Lower lobe of right lung (tissue), 2 donors: Measurements from ENCODE around the gene NUP210. TPM values are rescaled to one million over a fixed set of nuclear protein-coding genes. Genes with fewer than 3 reads are reported as not detected.

Experiments
- ATAC-seq, 2 donors: fragments of 200-7000 bp; cut with Tn5 transposase; one replicate each; pipeline ENCODE4 v1.9.1; 2020 to 2022; ENCODE audit warnings: mild to moderate bottlenecking in 2 of 2, moderate library complexity in 2 of 2
- DNase-seq: peaks from one replicate; pipeline ENCODE4 v3.0.0-alpha.2; 2020
- H3K27ac ChIP-seq: fragments of 200-600 bp; one replicate; pipeline ENCODE4 v1.8.0; 2022
- H3K27me3 ChIP-seq: fragments of 200-600 bp; one replicate; pipeline ENCODE4 v1.8.0; 2022; ENCODE audit warnings: low read depth
- H3K36me3 ChIP-seq: fragments of 200-600 bp; one replicate; pipeline ENCODE4 v1.8.0; 2022; ENCODE audit warnings: mild to moderate bottlenecking
- H3K4me1 ChIP-seq: fragments of 200-600 bp; one replicate; pipeline ENCODE4 v1.8.0; 2022
- H3K4me3 ChIP-seq: fragments of 200-600 bp; one replicate; pipeline ENCODE4 v1.8.0; 2022; ENCODE audit warnings: mild to moderate bottlenecking
- H3K9me3 ChIP-seq: fragments of 200-600 bp; one replicate; pipeline ENCODE4 v1.8.0; 2022
- intact Hi-C: fragments of 100-400 bp; cut with DNase I; formaldehyde crosslinking; loops from one replicate; pipeline ENCODE4 v1.11.0; 2022
- total RNA-seq: library from RNA; stranded (reverse); fragmentation: NEBNext Ultra II Directional; extraction: Animal tissue kit (Norgen Biotek cat#: 25700); gene quantifications from one replicate; pipeline ENCODE4 v1.2.1, GENCODE V29; 2021
- TF ChIP-seq, protein P1 (sequence below): fragments of 200-600 bp; IDR thresholded peaks from one replicate; pipeline ENCODE4 v1.8.0; 2022; ENCODE audit warnings: antibody characterized with exemption, mild to moderate bottlenecking
- donor health status: DM: no; HTN: yes; CAD: no; lungs with severe emphysema.

NUP210 gene
- total RNA-seq, 1 donor from 2014 or later, result 22.2 TPM

DNA sequence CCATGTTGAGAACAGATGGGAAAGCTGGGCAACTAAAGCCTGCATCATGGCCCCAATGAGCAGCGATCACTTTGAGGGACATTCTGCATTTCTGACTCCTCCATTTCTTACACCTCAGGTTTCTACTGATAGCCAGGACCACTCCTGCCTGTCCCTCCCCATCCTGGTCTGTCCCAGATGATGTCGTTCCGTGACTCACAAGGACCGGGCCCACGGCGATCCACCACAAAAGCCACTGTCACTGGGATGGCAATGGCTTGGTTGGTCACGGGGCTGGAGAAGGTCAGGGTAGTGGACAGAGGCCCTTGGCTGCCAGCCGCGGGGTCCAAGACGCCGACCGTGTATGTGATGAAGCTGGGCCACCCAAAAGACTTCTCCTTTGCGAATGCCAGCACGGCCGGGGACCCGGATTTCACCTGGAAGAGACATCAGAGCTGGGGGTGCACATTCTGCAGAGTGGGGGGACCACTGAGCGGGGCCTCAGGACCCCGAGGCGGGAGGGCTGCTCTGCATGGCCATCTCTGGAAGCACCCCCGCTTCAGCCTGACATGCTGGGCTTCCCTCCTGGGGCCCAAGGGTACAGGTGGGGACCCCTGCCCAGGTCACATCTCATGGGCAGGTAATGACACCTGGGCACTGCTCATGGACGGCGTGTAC, 100.4 kb downstream of the NUP210 start:
- Histone ChIP-seq H3K4me1 (no peaks in the 10 kb centered on the region), H3K27ac (no peak overlapping the region), H3K27me3 (no peaks in the 10 kb centered on the region), H3K9me3 (no peaks in the 10 kb centered on the region), H3K36me3 (peaks cover 77% of the 10 kb centered on the region), H3K4me3 (no peak overlapping the region)
- ATAC-seq (no peak), DNase-seq (no peak)
- TF ChIP-seq, protein P1, sequence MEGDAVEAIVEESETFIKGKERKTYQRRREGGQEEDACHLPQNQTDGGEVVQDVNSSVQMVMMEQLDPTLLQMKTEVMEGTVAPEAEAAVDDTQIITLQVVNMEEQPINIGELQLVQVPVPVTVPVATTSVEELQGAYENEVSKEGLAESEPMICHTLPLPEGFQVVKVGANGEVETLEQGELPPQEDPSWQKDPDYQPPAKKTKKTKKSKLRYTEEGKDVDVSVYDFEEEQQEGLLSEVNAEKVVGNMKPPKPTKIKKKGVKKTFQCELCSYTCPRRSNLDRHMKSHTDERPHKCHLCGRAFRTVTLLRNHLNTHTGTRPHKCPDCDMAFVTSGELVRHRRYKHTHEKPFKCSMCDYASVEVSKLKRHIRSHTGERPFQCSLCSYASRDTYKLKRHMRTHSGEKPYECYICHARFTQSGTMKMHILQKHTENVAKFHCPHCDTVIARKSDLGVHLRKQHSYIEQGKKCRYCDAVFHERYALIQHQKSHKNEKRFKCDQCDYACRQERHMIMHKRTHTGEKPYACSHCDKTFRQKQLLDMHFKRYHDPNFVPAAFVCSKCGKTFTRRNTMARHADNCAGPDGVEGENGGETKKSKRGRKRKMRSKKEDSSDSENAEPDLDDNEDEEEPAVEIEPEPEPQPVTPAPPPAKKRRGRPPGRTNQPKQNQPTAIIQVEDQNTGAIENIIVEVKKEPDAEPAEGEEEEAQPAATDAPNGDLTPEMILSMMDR, result no peak
- intact Hi-C loops, result no loop called here

DNA sequence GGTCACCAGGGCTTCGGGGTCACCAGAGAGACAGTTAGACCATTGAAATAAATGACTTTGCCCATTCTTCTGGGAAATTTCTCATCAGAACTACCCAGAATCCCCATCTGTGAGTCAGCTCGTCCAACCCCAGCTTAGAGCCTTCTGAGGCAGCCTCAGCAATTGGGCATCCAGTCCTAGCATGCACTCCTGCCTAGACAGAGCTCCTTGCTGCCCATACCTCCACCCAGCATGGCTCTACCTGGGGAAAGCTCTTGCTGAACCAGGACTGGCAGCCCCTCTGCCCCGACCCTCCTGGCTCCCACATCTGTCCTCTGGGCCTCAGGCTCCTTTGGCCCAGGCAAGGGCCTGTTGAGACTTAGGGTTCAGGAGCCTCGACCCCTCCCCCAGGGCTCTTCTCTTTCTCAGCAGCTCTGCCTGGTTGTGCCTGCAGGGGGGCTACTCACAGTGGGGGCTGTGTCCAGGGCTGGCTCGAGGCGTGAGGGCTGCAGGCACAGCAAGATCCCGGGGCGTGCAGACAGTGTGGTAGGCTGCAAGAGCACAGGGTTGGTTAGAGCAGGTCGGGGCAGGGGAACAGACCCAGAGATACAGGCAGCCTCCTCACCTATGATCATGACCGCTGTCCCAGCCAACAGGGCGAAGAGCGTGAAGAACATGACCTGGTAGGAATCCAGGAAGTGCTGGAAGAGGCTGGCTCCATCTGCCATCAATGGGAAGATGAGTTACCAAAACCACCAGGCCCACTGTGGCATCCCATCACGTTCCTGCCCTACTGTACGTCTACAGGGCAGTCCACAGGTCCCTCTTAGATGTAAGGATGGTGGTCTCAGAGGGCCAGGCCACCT, 101.3 kb downstream of the NUP210 start:
- no peaks in the 10 kb centered on the region for H3K9me3 ChIP-seq
- TF ChIP-seq, protein P1, result no peak
- ATAC-seq (no peak), DNase-seq (no peak)
- intact Hi-C loops, result no loop called here
- no peaks in the 10 kb centered on the region for H3K4me1 ChIP-seq
- H3K27ac ChIP-seq, result no peak overlapping the region
- H3K27me3 ChIP-seq, result no peaks in the 10 kb centered on the region
- H3K36me3 ChIP-seq, result peaks cover 74% of the 10 kb centered on the region
- no peak overlapping the region for H3K4me3 ChIP-seq

DNA sequence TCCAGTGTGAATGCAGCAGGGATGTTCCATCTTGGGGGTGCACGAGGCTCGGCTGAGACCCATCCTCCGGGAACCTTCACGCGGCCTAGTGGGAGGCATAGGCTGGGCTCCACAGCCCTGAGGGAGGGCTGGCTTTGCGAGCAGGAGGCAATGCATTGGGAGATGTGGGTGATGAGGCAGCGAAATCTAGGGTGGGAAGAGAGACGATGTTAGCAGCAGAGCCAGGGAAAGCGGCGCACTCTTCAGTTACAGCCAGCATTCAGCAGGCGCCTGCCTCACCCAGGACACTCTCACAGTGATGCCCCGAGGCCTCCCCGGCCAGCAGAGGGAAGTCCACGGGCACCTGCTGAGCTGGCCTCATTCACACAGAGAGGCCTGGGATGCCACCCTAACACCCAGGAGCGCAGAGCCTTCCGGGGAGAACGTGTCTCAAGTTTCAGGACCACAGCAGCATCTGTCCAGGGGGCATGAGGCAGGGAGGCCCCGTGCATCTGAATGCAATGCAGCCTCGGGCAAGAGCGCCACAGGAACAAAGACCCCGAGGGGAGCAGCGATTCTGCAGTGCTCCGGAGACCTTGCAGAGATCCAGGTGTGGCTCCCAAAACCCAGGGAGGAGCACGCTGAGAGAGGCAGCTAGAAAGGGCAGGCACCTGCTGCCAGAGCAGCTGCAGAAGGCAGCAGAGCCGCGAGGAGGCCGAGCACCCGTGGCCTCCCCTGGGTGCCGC, 102.4 kb downstream of the NUP210 start:
- Histone ChIP-seq H3K4me3 (no peak overlapping the region), H3K4me1 (no peaks in the 10 kb centered on the region), H3K9me3 (no peaks in the 10 kb centered on the region), H3K27me3 (no peaks in the 10 kb centered on the region), H3K27ac (no peak overlapping the region), H3K36me3 (peaks cover 74% of the 10 kb centered on the region)
- no peak for ATAC-seq
- intact Hi-C loops, result no loop called here
- TF ChIP-seq, protein P1, result no peak
- no peak for DNase-seq

DNA sequence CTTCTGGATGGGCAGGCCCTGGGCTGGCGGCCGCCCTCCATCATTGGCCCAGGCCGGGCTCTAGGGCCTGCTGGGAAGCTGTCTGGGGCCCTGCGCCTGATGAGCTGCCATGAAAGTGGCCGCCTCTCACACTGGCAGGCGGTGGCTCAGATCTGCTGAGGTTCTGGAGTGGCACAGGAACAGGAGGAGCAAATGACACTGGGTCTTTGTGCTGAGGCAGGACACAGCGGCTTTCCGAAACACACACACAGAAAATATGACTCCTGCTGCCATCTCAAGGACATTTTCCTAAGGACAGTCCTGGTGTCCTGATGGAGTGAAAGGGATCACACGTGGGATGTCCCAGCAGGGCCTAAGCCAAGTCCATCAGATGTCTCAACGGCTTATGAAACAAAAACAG, 103.5 kb downstream of the NUP210 start:
- no peak for DNase-seq
- intact Hi-C loops, result no loop called here
- H3K4me1 ChIP-seq, result no peaks in the 10 kb centered on the region

DNA sequence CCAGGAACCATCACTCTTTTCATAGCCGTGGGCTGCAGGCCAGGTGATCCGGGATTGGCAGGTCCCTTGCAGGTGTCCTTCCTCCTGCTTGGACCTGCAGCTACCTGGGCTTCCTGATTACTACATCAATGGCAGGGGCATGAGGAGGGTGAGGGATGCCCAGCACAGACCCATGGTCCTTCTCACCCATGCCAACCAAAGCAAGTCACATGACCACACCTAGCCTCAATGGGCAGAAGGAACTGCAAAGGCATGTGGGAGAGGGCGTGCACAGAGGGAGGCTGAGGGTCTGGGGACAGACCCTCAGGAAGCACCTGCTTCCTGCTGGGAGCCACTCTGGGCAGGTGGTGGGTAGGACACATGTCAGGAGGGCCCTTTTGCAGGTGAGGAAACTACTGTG, 105.2 kb downstream of the NUP210 start:
- no peaks in the 10 kb centered on the region for H3K9me3 ChIP-seq
- TF ChIP-seq, protein P1, result no peak
- ATAC-seq, result no peak
- no peaks in the 10 kb centered on the region for H3K27me3 ChIP-seq
- no peak for DNase-seq
- H3K27ac ChIP-seq, result no peak overlapping the region
- H3K4me3 ChIP-seq, result no peak overlapping the region
- peaks cover 48% of the 10 kb centered on the region for H3K36me3 ChIP-seq
- H3K4me1 ChIP-seq, result no peaks in the 10 kb centered on the region
- intact Hi-C loops, result no loop called here

More for the DNA sequence above, 103.5 kb downstream of the NUP210 start:
- no peak overlapping the region for H3K4me3 ChIP-seq
- TF ChIP-seq, protein P1, result no peak
- no peak for ATAC-seq
- no peaks in the 10 kb centered on the region for H3K27me3 ChIP-seq
- peaks cover 62% of the 10 kb centered on the region for H3K36me3 ChIP-seq
- H3K27ac ChIP-seq, result no peak overlapping the region
- H3K9me3 ChIP-seq, result no peaks in the 10 kb centered on the region
